Spleen (tissue), 11 donors: Measurements from ENCODE around the gene PITHD1. TPM values are rescaled to one million over a fixed set of nuclear protein-coding genes. Genes with fewer than 3 reads are reported as not detected.

Experiments used
- DNase-seq: peaks from one replicate; pipeline ENCODE4 v3.0.0-alpha.2; 2020
- H3K27ac ChIP-seq, 8 donors: fragments of 200-600 bp; sonication (generic) in 7 of 8; 1 replicate in 4 of 8; 2 replicates in 4 of 8; pipeline versions ENCODE4 v1.5.0 to v1.8.0; 2016 to 2021; ENCODE audit warnings: inconsistent platforms in 4 of 8, mild to moderate bottlenecking in 4 of 8, moderate library complexity in 1 of 8
- H3K27me3 ChIP-seq, 7 donors: fragments of 200-600 bp; sonication (generic) in 6 of 7; replicated peaks in 1 of 7; 1 replicate in 4 of 7; 2 replicates in 3 of 7; pipeline versions ENCODE4 v1.5.0 to v1.8.0; 2016 to 2021; ENCODE audit warnings: inconsistent platforms in 3 of 7, mild to moderate bottlenecking in 1 of 7
- H3K36me3 ChIP-seq, 6 donors: fragments of 200-600 bp; sonication (generic) in 5 of 6; 1 replicate in 4 of 6; 2 replicates in 2 of 6; pipeline versions ENCODE4 v1.5.0 to v1.8.0; 2016 to 2021; ENCODE audit warnings: inconsistent platforms in 2 of 6
- H3K4me1 ChIP-seq, 6 donors: fragments of 200-600 bp; sonication (generic) in 5 of 6; 1 replicate in 3 of 6; 2 replicates in 3 of 6; pipeline versions ENCODE4 v1.5.0 to v1.8.0; 2016 to 2021; ENCODE audit warnings: inconsistent platforms in 3 of 6
- H3K4me3 ChIP-seq, 8 donors: fragments of 200-600 bp; sonication (generic) in 7 of 8; 1 replicate in 4 of 8; 2 replicates in 4 of 8; pipeline versions ENCODE4 v1.5.0 to v1.8.0; 2016 to 2021; ENCODE audit warnings: inconsistent platforms in 4 of 8, mild to moderate bottlenecking in 4 of 8, moderate library complexity in 2 of 8
- H3K9me3 ChIP-seq, 8 donors: fragments of 200-600 bp; sonication (generic) in 7 of 8; 1 replicate in 4 of 8; 2 replicates in 4 of 8; pipeline versions ENCODE4 v1.5.0 to v1.8.0; 2016 to 2021; ENCODE audit warnings: inconsistent platforms in 4 of 8
- CTCF ChIP-seq, 11 experiments: fragments of 200-600 bp in 7 of 11; fragments of 450-650 bp in 4 of 11; sonication (generic) in 4 of 11; IDR thresholded peaks in 8 of 11; conservative IDR thresholded peaks in 3 of 11; 1 replicate in 7 of 11; 2 replicates in 4 of 11; pipeline versions ENCODE4 v1.4.0 to v1.8.0; 2016 to 2021; ENCODE audit warnings: antibody characterized with exemption in 11 of 11, inconsistent platforms in 4 of 11, mild to moderate bottlenecking in 1 of 11
- POLR2A ChIP-seq, 3 donors: fragments of 450-650 bp; IDR thresholded peaks; one replicate each; pipeline ENCODE4 v1.5.1; 2017; ENCODE audit warnings: antibody characterized with exemption in 3 of 3, mild to moderate bottlenecking in 1 of 3
- POLR2AphosphoS5 ChIP-seq, 3 donors: sonication (generic); formaldehyde crosslinking; IDR thresholded peaks; one replicate each; pipeline ENCODE4 v1.5.1; 2017; ENCODE audit warnings: antibody characterized with exemption in 3 of 3
- WGBS, 5 donors: extraction: QIAGEN DNeasy Blood & Tissue Kit in 3 of 5; methylation state at CpG; one replicate each; pipeline versions ENCODE4 v1.1.5 to v1.1.7; 2013 to 2018; 5-methylcytosine and 5-hydroxymethylcytosine counted together
- intact Hi-C: fragments of 100-400 bp; cut with DNase I; formaldehyde crosslinking; loops from one replicate; pipeline ENCODE4 v1.15.0; 2023; ENCODE audit warnings: low total_unique reads
- polyA plus RNA-seq, 3 donors: library from polyadenylated mRNA; stranded (reverse); fragments of 200-250 nt; gene quantifications; one replicate each; pipeline ENCODE4 v1.2.1, GENCODE V29; 2013
- total RNA-seq, 7 donors: library from RNA; depleted of rRNA in 3 of 7; stranded (reverse); fragments of >200 nt in 3 of 7; fragmentation: NEBNext Ultra II Directional in 4 of 7; extraction: Animal tissue kit (Norgen Biotek cat#: 25700) in 4 of 7; gene quantifications; one replicate each; pipeline versions ENCODE4 v1.1.0 to v1.2.1, GENCODE V29; 2016 to 2021
- donor health status: healthy with polysubstance abuse.
- donor health status: DM: no; HTN: no; CAD: no; lungs with moderate emphysema.
- donor health status: DM: no; HTN: no; CAD: no.
- donor health status: Bipolar disorder and iron deficiency.
- donor health status: healthy.
- donor health status: DM: no; HTN: no; CAD: no.
- donor health status: DM: yes; HTN: yes; CAD: no.

The PITHD1 gene
- total and polyA plus RNA-seq, 10 donors = 43.9 to 68.5 (median 52.0) TPM

DNA sequence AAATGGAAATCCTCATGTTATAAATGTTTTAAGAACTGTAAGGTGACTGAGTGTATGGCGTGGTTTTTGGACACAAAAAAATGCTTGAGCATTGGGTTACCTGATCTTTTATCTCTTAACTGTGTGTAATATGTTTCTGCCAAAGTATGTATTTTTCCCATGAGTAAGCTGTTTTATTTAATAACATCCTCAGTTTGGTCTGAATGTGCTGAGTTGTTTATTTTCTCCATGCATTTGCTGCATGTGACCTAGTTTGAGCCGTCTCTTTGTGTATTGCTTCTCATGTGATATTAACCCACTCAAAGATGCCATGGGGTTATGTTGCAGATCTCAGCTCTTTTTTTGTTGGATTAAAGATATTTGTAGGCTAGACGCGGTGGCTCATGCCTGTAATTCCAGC, 6.6 kb downstream of the PITHD1 start:
- H3K36me3 ChIP-seq = peaks cover 0 to 93% (median 40%) of the 10 kb centered on the region in 6 donors
- H3K27me3 ChIP-seq = no peaks in the 10 kb centered on the region
- no peak for DNase-seq
- H3K27ac ChIP-seq = peak overlapping the region in 2 of 8 donors; percentile 0 to 13
- no peak overlapping the region for H3K4me3 ChIP-seq
- WGBS, 5 donors = 84 to 91% (median 87%) methylated on average over 4 of the region's 4 CpGs
- intact Hi-C loops = no loop called here
- no peak for TF ChIP-seq POLR2A (IDR thresholded peaks at IDR 0.05)
- TF ChIP-seq CTCF (IDR thresholded peaks at IDR 0.05 in 8 of 11, conservative IDR thresholded peaks at IDR 0.05 in 3 of 11) = no peak
- no peak for TF ChIP-seq POLR2AphosphoS5 (IDR thresholded peaks at IDR 0.05)
- H3K9me3 ChIP-seq = no peaks in the 10 kb centered on the region
- peaks cover 4 to 39% (median 15%) of the 10 kb centered on the region in 6 donors for H3K4me1 ChIP-seq

DNA sequence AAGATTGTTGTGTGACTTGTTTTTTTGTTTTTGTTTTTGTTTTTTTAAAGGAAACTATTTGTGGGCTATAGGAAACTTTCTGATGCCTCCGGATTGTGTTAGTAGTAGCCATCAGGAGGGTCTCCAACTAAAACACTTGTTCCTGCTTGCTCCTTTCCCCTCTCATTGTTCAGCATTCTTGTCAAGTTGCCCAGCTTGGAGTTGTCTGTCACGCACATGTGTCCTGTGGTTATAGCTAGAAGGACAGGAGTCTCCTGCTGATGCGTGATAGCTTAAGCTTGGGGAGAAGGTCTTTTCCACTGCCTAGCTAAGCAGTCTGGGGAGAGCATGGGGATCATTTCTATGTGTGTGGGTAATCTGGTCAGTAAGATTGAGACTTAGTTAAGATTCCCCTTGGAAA, 9.5 kb downstream of the PITHD1 start:
- no peak for DNase-seq
- 90 to 95% (median 93%) methylated on average over 3 of the region's 3 CpGs for WGBS, 5 donors
- no peak for TF ChIP-seq POLR2AphosphoS5 (IDR thresholded peaks at IDR 0.05)
- H3K4me3 ChIP-seq = no peak overlapping the region
- H3K4me1 ChIP-seq = peaks cover 16 to 36% (median 24%) of the 10 kb centered on the region in 6 donors
- H3K27me3 ChIP-seq = no peaks in the 10 kb centered on the region
- H3K27ac ChIP-seq = no peak overlapping the region
- no peaks in the 10 kb centered on the region for H3K9me3 ChIP-seq
- peaks cover 0 to 68% (median 35%) of the 10 kb centered on the region in 6 donors for H3K36me3 ChIP-seq
- intact Hi-C loops = no loop called here

- Histone ChIP-seq H3K4me1 (peaks cover 16 to 43% (median 31%) of the 10 kb centered on the region in 6 donors), H3K36me3 (peaks cover 0 to 68% (median 42%) of the 10 kb centered on the region in 6 donors), H3K27me3 (no peaks in the 10 kb centered on the region), H3K27ac (peak overlapping the region in 6 of 8 donors; percentile 6 to 91 (median 86)), H3K4me3 (no peak overlapping the region), H3K9me3 (no peaks in the 10 kb centered on the region)
- intact Hi-C loops = no loop called here
- WGBS, 5 donors = 83 to 96% (median 92%) methylated on average over 3 of the region's 3 CpGs
- DNase-seq = peak; percentile 34
- TF ChIP-seq CTCF (IDR thresholded peaks at IDR 0.05 in 8 of 11, conservative IDR thresholded peaks at IDR 0.05 in 3 of 11) = no peak
- TF ChIP-seq POLR2A (IDR thresholded peaks at IDR 0.05) = no peak
- peak in 1 of 3 donors; percentile 13 for TF ChIP-seq POLR2AphosphoS5 (IDR thresholded peaks at IDR 0.05)
Observed at GRCh38 chr1:23788695-23789094, 10.5 kb downstream of the PITHD1 start.

DNA sequence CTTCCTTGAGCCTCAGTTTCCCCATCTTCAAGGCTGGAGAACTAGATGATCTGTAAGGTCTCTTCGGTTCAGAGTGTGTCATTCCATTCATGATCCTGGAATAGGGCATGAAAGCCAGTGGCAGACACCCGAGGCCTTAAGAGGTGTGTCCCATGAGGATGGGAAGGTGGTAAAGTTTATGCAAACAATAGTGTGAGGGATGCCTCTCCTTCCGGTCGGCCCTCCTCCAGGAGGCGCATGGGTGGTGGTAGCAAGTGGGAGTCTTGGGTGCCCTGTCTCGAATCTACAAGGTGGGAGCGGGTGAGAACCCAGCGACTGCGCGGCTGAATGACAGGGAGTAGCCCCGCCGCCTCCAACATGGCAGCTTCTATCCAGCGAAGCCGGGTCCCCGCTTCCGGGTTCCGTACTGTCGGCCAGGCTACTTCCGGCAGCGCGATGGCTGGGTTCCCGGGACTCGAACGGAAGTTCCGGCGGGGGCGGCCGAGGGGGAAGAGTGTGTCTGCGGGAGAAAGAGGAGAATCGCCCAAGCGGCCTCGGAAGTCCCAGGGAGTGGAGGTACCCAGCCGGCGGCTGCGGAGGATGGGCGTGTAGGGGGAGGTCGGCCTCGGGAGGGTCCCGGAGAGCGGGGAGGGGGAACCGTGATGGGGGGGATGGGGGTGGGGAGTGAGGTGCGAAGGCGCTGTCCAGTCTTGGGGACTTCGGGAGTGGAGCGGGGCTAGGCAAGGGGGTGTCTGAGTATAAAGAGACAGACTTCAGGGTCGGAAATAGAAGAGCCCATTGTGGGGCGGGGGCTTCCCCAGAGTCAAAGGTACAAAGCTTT, 12.7 kb downstream of the PITHD1 start, which contains the start of gene LYPLA2:
Gene LYPLA2, plus strand, starts transcription at position 450 of the 820 bp plus-strand sequence. CDS start 1,538 bp downstream, outside the sequence.
- Histone ChIP-seq H3K36me3 (peaks cover 0 to 68% (median 47%) of the 10 kb centered on the region in 6 donors), H3K27ac (peak within 1 kb of the TSS; percentile 73 to 91 (median 86)), H3K9me3 (no peaks in the 10 kb centered on the region), H3K4me1 (peaks cover 16 to 57% (median 35%) of the 10 kb centered on the region in 6 donors), H3K27me3 (no peaks in the 10 kb centered on the region), H3K4me3 (peak within 1 kb of the TSS; percentile 63 to 87 (median 77))
- TF ChIP-seq POLR2A (IDR thresholded peaks at IDR 0.05) (no peak), POLR2AphosphoS5 (IDR thresholded peaks at IDR 0.05) (peak; percentile 91 to 95 (median 93))
- WGBS, 5 donors = 1 to 2% (median 1%) methylated on average over 33 to 47 of the region's 47 CpGs
- DNase-seq = peak; percentile 98
- intact Hi-C loops = no loop called here

GRCh38 chr1:23791516-23792047, 13.4 kb downstream of the PITHD1 start:
- TF ChIP-seq POLR2A (IDR thresholded peaks at IDR 0.05) (no peak), POLR2AphosphoS5 (IDR thresholded peaks at IDR 0.05) (peak in 2 of 3 donors; percentile 5 to 7), CTCF (IDR thresholded peaks at IDR 0.05 in 8 of 11, conservative IDR thresholded peaks at IDR 0.05 in 3 of 11) (no peak)
- Histone ChIP-seq H3K4me3 (peak overlapping the region; percentile 63 to 87 (median 77)), H3K36me3 (peaks cover 0 to 68% (median 47%) of the 10 kb centered on the region in 6 donors), H3K27ac (peak overlapping the region; percentile 73 to 91 (median 86)), H3K4me1 (peaks cover 16 to 64% (median 38%) of the 10 kb centered on the region in 6 donors), H3K27me3 (no peaks in the 10 kb centered on the region), H3K9me3 (no peaks in the 10 kb centered on the region)
- DNase-seq = peak; percentile 82
- WGBS, 5 donors = 1 to 4% (median 1%) methylated on average over 13 to 15 of the region's 15 CpGs
- intact Hi-C loops = no loop called here
